Adrenal gland (tissue), 12 donors: ENCODE data around the gene SLC12A5. TPM values are rescaled to one million over a fixed set of nuclear protein-coding genes. Genes with fewer than 3 reads are reported as not detected.

Experiments used
- DNase-seq, 7 donors: peaks; one replicate each; pipeline ENCODE4 v3.0.0-alpha.2; 2019 to 2020
- H3K27ac ChIP-seq, 5 donors: fragments of 200-600 bp; sonication (generic) in 4 of 5; 1 replicate in 3 of 5; 2 replicates in 2 of 5; pipeline versions ENCODE4 v1.5.1 to v1.8.0; 2016 to 2020; ENCODE audit warnings: mild to moderate bottlenecking in 1 of 5
- H3K27me3 ChIP-seq: fragments of 200-600 bp; 2 replicates; pipeline ENCODE4 v1.8.0; 2021
- H3K36me3 ChIP-seq, 2 donors: fragments of 200-600 bp; replicated peaks in 1 of 2; 1 replicate in 1 of 2; 2 replicates in 1 of 2; pipeline versions ENCODE4 v1.5.1 to v1.8.0; 2018 to 2022
- H3K4me1 ChIP-seq, 2 donors: fragments of 200-600 bp; replicated peaks in 1 of 2; 1 replicate in 1 of 2; 2 replicates in 1 of 2; pipeline versions ENCODE4 v1.5.1 to v1.8.0; 2018 to 2021
- H3K4me3 ChIP-seq, 4 donors: fragments of 200-600 bp; sonication (generic) in 3 of 4; one replicate each; pipeline ENCODE4 v1.5.1; 2016 to 2018
- H3K9me3 ChIP-seq, 3 donors: fragments of 200-600 bp; sonication (generic) in 1 of 3; replicated peaks in 1 of 3; 1 replicate in 2 of 3; 2 replicates in 1 of 3; pipeline versions ENCODE4 v1.5.1 to v1.8.0; 2016 to 2021
- POLR2A ChIP-seq, 2 donors: fragments of 450-650 bp; IDR thresholded peaks; one replicate each; pipeline ENCODE4 v1.6.1; 2017; ENCODE audit warnings: antibody characterized with exemption in 2 of 2, mild to moderate bottlenecking in 2 of 2, moderate library complexity in 1 of 2
- WGBS, 4 donors: extraction: QIAGEN DNeasy Blood & Tissue Kit in 2 of 4; methylation state at CpG; one replicate each; pipeline versions ENCODE4 v1.1.5 to v1.1.7; 2013 to 2017; 5-methylcytosine and 5-hydroxymethylcytosine counted together
- intact Hi-C, 2 donors: fragments of 100-400 bp; cut with DNase I; formaldehyde crosslinking; loops; one replicate each; pipeline versions ENCODE4 v1.14.1 to v1.15.0; 2022 to 2023
- polyA plus RNA-seq, 3 donors: library from polyadenylated mRNA; stranded (reverse); fragments of 200-250 nt in 2 of 3; fragments of 350-450 nt in 1 of 3; fragmentation: Illumina TruSeq in 1 of 3; extraction: RNeasy Lipid Tissue Mini Kit (QIAGEN cat#74804) in 1 of 3; gene quantifications; one replicate each; pipeline ENCODE4 v1.2.3, GENCODE V29; 2013 to 2014
- total RNA-seq, 9 donors: library from RNA; depleted of rRNA in 4 of 9; stranded (reverse); fragments of >200 nt in 4 of 9; fragments of 120-200 nt in 1 of 9; fragmentation: NEBNext Ultra II Directional in 1 of 9; extraction: Animal tissue kit (Norgen Biotek cat#: 25700) in 1 of 9; gene quantifications; one replicate each; pipeline versions ENCODE4 v1.1.0 to v1.2.4, GENCODE V29; 2013 to 2023
- TF ChIP-seq, protein P1 (sequence below), 6 experiments: fragments of 450-650 bp in 4 of 6; fragments of 200-600 bp in 2 of 6; sonication (generic) in 1 of 6; IDR thresholded peaks; 1 replicate in 5 of 6; 2 replicates in 1 of 6; pipeline versions ENCODE4 v1.5.1 to v1.8.0; 2016 to 2021; ENCODE audit warnings: antibody characterized with exemption in 6 of 6, mild to moderate bottlenecking in 2 of 6, moderate library complexity in 1 of 6
- donor health status: healthy with polysubstance abuse.
- donor health status: Bipolar disorder and iron deficiency.
- donor health status: DM: yes; HTN: yes; CAD: no.
- donor health status: DM: no; HTN: no; CAD: no.
- donor health status: DM: no; HTN: no; CAD: no.
- donor health status: DM: yes; HTN: yes; CAD: no.

Gene SLC12A5
- total and polyA plus RNA-seq, 12 donors = 0.30 to 121 (median 16.2) TPM

DNA sequence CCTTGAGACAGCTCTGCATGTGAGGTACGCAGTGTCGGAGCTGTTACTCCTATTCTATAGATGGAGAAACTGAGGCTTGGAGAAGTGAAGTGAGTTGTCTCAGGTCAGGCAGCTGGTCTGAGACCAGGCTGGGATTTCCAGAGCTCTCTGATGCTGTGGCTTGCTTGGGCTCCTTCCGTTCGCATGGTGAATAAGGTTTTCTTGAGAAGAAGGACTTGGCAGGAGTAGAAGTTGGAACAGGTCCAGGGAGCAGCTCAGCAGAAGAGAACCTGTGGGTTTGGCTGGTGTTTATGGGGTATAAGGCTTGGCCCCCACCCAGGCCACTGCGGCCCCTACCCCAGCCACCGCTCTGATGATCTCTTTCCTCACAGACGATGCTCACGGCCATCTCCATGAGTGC, 7.4 kb downstream of the SLC12A5 start:
- Histone ChIP-seq H3K27ac (no peak overlapping the region), H3K36me3 (no peaks in the 10 kb centered on the region), H3K4me3 (no peak overlapping the region), H3K9me3 (no peaks in the 10 kb centered on the region), H3K4me1 (no peaks in the 10 kb centered on the region), H3K27me3 (peaks cover 21% of the 10 kb centered on the region)
- no peak for TF ChIP-seq POLR2A (IDR thresholded peaks at IDR 0.05)
- TF ChIP-seq, protein P1, sequence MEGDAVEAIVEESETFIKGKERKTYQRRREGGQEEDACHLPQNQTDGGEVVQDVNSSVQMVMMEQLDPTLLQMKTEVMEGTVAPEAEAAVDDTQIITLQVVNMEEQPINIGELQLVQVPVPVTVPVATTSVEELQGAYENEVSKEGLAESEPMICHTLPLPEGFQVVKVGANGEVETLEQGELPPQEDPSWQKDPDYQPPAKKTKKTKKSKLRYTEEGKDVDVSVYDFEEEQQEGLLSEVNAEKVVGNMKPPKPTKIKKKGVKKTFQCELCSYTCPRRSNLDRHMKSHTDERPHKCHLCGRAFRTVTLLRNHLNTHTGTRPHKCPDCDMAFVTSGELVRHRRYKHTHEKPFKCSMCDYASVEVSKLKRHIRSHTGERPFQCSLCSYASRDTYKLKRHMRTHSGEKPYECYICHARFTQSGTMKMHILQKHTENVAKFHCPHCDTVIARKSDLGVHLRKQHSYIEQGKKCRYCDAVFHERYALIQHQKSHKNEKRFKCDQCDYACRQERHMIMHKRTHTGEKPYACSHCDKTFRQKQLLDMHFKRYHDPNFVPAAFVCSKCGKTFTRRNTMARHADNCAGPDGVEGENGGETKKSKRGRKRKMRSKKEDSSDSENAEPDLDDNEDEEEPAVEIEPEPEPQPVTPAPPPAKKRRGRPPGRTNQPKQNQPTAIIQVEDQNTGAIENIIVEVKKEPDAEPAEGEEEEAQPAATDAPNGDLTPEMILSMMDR (IDR thresholded peaks at IDR 0.05) = no peak
- DNase-seq = no peak
- intact Hi-C loops = no loop called here
- WGBS, 4 donors = 83 to 98% (median 88%) methylated on average over 8 of the region's 8 CpGs

DNA sequence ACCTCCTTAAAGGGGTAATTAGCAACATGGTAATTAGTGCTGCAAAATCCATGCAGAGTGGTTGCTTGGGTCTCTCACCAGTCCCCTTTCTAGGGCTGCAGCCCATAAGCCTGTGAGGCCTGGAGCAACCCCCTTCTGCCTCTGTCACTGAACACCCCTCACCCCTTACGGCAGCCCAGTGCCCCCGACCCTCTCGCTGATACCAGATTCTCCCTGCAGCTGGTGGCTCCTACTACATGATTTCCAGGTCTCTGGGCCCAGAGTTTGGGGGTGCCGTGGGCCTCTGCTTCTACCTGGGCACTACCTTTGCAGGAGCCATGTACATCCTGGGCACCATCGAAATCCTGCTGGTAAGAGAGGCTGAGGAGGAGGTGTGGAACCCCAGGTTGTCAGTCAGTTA, 8.0 kb downstream of the SLC12A5 start:
- H3K27me3 ChIP-seq = peaks cover 15% of the 10 kb centered on the region
- TF ChIP-seq POLR2A (IDR thresholded peaks at IDR 0.05) = no peak
- TF ChIP-seq, protein P1 (IDR thresholded peaks at IDR 0.05) = no peak
- H3K9me3 ChIP-seq = no peaks in the 10 kb centered on the region
- no peaks in the 10 kb centered on the region for H3K4me1 ChIP-seq
- no peaks in the 10 kb centered on the region for H3K36me3 ChIP-seq
- no peak overlapping the region for H3K27ac ChIP-seq
- 63 to 79% (median 70%) methylated on average over 4 to 5 of the region's 5 CpGs for WGBS, 4 donors
- intact Hi-C loops = no loop called here
- H3K4me3 ChIP-seq = no peak overlapping the region
- DNase-seq = no peak

DNA sequence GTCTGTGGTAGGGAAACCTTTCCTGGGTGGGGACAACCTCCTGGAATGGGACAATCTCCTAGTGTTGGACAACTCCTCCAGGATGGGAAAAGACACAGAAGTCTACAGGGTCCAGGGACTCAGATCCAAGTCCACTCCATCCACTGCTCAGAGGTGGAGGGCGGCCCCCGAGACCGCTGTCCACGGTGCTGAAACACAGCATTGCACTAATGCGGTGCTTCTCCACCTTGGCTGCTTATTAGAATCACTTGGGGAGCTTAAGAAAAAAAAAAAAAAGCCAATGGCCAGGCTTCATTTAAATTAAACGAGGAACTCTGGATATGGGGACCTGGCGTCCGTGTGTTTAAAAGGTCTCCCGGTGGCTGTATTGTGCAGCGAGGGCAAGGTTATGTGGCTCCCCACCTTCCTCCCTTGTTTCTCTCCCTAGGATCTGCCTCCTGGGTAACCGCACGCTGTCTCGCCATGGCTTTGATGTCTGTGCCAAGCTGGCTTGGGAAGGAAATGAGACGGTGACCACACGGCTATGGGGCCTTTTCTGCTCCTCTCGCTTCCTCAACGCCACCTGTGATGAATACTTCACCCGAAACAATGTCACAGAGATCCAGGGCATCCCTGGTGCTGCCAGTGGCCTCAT, 12.0 kb downstream of the SLC12A5 start:
- 21 to 29% (median 27%) methylated on average over 18 of the region's 18 CpGs for WGBS, 4 donors
- Histone ChIP-seq H3K27ac (no peak overlapping the region), H3K27me3 (no peaks in the 10 kb centered on the region), H3K36me3 (no peaks in the 10 kb centered on the region), H3K9me3 (no peaks in the 10 kb centered on the region), H3K4me1 (no peaks in the 10 kb centered on the region), H3K4me3 (no peak overlapping the region)
- DNase-seq = peak in 4 of 7 donors; percentile 34 to 50 (median 42)
- TF ChIP-seq POLR2A (IDR thresholded peaks at IDR 0.05) = no peak
- TF ChIP-seq, protein P1 (IDR thresholded peaks at IDR 0.05) = no peak
- intact Hi-C loops = no loop called here

DNA sequence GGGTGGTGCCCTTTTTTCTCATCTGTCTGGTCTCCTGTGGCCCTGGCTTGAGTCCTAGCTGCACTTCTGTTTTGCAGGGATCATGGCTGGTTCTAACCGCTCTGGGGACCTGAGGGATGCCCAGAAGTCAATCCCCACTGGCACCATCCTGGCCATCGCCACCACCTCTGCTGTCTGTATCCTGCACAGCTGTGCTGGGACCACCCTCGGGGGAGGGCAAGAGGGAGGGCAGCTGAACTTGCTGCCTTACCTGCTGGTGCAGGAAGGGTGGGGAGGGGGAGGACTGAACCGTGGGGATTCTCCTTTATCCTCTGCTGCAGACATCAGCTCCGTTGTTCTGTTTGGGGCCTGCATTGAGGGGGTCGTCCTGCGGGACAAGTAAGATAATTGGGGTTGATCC, 14.5 kb downstream of the SLC12A5 start:
- TF ChIP-seq, protein P1 (IDR thresholded peaks at IDR 0.05) = no peak
- no peak for TF ChIP-seq POLR2A (IDR thresholded peaks at IDR 0.05)
- H3K36me3 ChIP-seq = no peaks in the 10 kb centered on the region
- no peak overlapping the region for H3K4me3 ChIP-seq
- H3K4me1 ChIP-seq = no peaks in the 10 kb centered on the region
- no peak for DNase-seq
- WGBS, 4 donors = 46 to 78% (median 61%) methylated on average over 4 to 7 of the region's 7 CpGs
- H3K9me3 ChIP-seq = no peaks in the 10 kb centered on the region
- no peaks in the 10 kb centered on the region for H3K27me3 ChIP-seq
- no peak overlapping the region for H3K27ac ChIP-seq
- intact Hi-C loops = no loop called here
